ENCODE data around the gene ANKRD22. TPM values are rescaled to one million over a fixed set of nuclear protein-coding genes. Genes with fewer than 3 reads are reported as not detected.
"Not testable (repeated sequence)": the region's sequence is repeated elsewhere in the genome, so short reads cannot be mapped to it uniquely, and the experiment has no call there.

The ANKRD22 gene
- total and polyA plus RNA-seq, 2 donors (not counting 3 experiments of a cell fraction or from before 2014, with no cell fraction given) = not detected

- no peaks in the 10 kb centered on the region for H3K4me1 ChIP-seq (ENCODE audit: control insufficient read depth, extremely low read depth, insufficient read depth, low read length)
- no peaks in the 10 kb centered on the region for H3K9me3 ChIP-seq (replicated peaks; ENCODE audit: control insufficient read depth, insufficient read depth, low read length)
- H3K27me3 ChIP-seq (ENCODE audit: control insufficient read depth in 2 of 2, insufficient read depth in 2 of 2, low read length in 2 of 2) = no peaks in the 10 kb centered on the region
- H3K9ac ChIP-seq (replicated peaks; ENCODE audit: extremely low read depth, insufficient read depth, low read length) = no peak overlapping the region
- H3K4me2 ChIP-seq (ENCODE audit: insufficient read depth, low read length) = no peak overlapping the region
- H4K20me1 ChIP-seq (replicated peaks; ENCODE audit: control insufficient read depth, extremely low read depth, insufficient read depth, low read length) = no peaks in the 10 kb centered on the region
- H3K4me3 ChIP-seq (replicated peaks in 1 of 3; ENCODE audit: insufficient read depth in 1 of 3, low read depth in 1 of 3, low read length in 3 of 3) = no peak overlapping the region
- no peaks in the 10 kb centered on the region for H3K79me2 ChIP-seq (ENCODE audit: control insufficient read depth, insufficient read depth, low read length)
- dilution Hi-C loops (cut with MboI; ENCODE audit: extremely low pct_ligation_motif_present, low sequenced_read_pairs) = no loop called here
- no peak overlapping the region for H2AFZ ChIP-seq (ENCODE audit: low read depth, low read length)
- ChIA-PET CTCF (interaction anchor here (1.1 to 12.3 kb wide), 2 partner anchors 10 to 93 kb away, joined by 4 to 584 read pairs; no protein-coding TSS in a partner anchor), POLR2A (no interaction called here)
- TF ChIP-seq FOS (IDR thresholded peaks at IDR 0.05; ENCODE audit: borderline replicate concordance, insufficient read depth, low read length) = no peak
- TF ChIP-seq POLR2AphosphoS5 (IDR thresholded peaks at IDR 0.05; ENCODE audit: insufficient read depth, low read depth, low read length) = no peak
- no peak for TF ChIP-seq GATA2 (IDR thresholded peaks at IDR 0.05; ENCODE audit: insufficient read depth, insufficient read length, low read depth, low read length)
- TF ChIP-seq MYC (IDR thresholded peaks at IDR 0.05; ENCODE audit: low read depth, low read length) = no peak
- TF ChIP-seq, protein P1, sequence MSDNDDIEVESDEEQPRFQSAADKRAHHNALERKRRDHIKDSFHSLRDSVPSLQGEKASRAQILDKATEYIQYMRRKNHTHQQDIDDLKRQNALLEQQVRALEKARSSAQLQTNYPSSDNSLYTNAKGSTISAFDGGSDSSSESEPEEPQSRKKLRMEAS (IDR thresholded peaks at IDR 0.05; ENCODE audit: insufficient read depth, insufficient read length) = no peak
- TF ChIP-seq EZH2 (IDR thresholded peaks at IDR 0.05; ENCODE audit: borderline replicate concordance, low read depth, low read length, severe bottlenecking) = no peak
- TF ChIP-seq, protein P2, sequence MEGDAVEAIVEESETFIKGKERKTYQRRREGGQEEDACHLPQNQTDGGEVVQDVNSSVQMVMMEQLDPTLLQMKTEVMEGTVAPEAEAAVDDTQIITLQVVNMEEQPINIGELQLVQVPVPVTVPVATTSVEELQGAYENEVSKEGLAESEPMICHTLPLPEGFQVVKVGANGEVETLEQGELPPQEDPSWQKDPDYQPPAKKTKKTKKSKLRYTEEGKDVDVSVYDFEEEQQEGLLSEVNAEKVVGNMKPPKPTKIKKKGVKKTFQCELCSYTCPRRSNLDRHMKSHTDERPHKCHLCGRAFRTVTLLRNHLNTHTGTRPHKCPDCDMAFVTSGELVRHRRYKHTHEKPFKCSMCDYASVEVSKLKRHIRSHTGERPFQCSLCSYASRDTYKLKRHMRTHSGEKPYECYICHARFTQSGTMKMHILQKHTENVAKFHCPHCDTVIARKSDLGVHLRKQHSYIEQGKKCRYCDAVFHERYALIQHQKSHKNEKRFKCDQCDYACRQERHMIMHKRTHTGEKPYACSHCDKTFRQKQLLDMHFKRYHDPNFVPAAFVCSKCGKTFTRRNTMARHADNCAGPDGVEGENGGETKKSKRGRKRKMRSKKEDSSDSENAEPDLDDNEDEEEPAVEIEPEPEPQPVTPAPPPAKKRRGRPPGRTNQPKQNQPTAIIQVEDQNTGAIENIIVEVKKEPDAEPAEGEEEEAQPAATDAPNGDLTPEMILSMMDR (IDR thresholded peaks at IDR 0.05; ENCODE audit: extremely low read depth in 1 of 2, insufficient read depth in 1 of 2, low read depth in 1 of 2, low read length in 2 of 2) = no peak
- TF ChIP-seq JUN (IDR thresholded peaks at IDR 0.05; ENCODE audit: borderline replicate concordance, insufficient read depth, insufficient read length, low read depth) = no peak
- no peak for TF ChIP-seq POLR2A (IDR thresholded peaks at IDR 0.05; ENCODE audit: low read depth, low read length)
- H3K36me3 ChIP-seq (ENCODE audit: control insufficient read depth in 2 of 2, extremely low read depth in 1 of 2, insufficient read depth in 2 of 2, low read length in 2 of 2) = no peaks in the 10 kb centered on the region
- no TSS peak for BruUV-seq (replicated peaks)
- FAIRE-seq (no peak), DNase-seq (ENCODE audit: low read depth, low spot score) (no peak)
- intact Hi-C loops (cut with micrococcal nuclease) = no loop called here
- no peak overlapping the region for H3K27ac ChIP-seq (ENCODE audit: insufficient read depth, low read depth, low read length)
- no peaks in the 10 kb centered on the region for H3K9me1 ChIP-seq (replicated peaks; ENCODE audit: control insufficient read depth, extremely low read depth, insufficient read depth, low read length)
Observed at GRCh38 chr10:88838766-88839350, 12.8 kb downstream of the ANKRD22 start.

DNA sequence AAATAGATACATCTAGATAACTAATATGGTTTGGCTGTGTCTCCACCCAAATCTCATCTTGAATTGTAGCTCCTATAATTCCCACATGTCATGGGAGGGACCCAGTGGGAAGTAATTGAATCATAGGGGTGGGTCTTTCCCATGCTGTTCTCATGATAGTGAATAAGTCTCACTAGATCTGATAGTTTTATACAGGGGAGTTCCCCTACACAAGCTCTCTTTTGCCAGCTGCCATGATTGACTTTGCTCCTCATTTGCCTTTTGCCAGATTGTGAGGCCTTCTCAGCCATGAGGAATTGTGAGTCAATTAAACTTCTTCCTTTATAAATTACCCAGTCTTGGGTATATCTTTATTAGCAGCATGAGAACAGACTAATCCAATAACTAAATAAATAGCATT lies 14.0 kb downstream of the ANKRD22 start:
- CTCF ChIA-PET = interaction anchor here (1.0 to 12.3 kb wide), 9 partner anchors 8 to 381 kb away, joined by 7 to 584 read pairs (median 21); partner anchors contain the start of gene STAMBPL1
- H3K9ac ChIP-seq (replicated peaks; ENCODE audit: extremely low read depth, insufficient read depth, low read length); H4K20me1 ChIP-seq (replicated peaks; ENCODE audit: control insufficient read depth, extremely low read depth, insufficient read depth, low read length); dilution Hi-C loops (cut with MboI; ENCODE audit: extremely low pct_ligation_motif_present, low sequenced_read_pairs); H3K27ac ChIP-seq (ENCODE audit: insufficient read depth, low read depth, low read length); H3K4me3 ChIP-seq (replicated peaks in 1 of 3; ENCODE audit: insufficient read depth in 1 of 3, low read depth in 1 of 3, low read length in 3 of 3); H3K4me1 ChIP-seq (ENCODE audit: control insufficient read depth, extremely low read depth, insufficient read depth, low read length); FAIRE-seq; DNase-seq (ENCODE audit: low read depth, low spot score); POLR2A ChIA-PET; H3K9me3 ChIP-seq (replicated peaks; ENCODE audit: control insufficient read depth, insufficient read depth, low read length); H3K9me1 ChIP-seq (replicated peaks; ENCODE audit: control insufficient read depth, extremely low read depth, insufficient read depth, low read length); BruUV-seq (replicated peaks); intact Hi-C loops (cut with micrococcal nuclease); H2AFZ ChIP-seq (ENCODE audit: low read depth, low read length); H3K36me3 ChIP-seq (ENCODE audit: control insufficient read depth in 2 of 2, extremely low read depth in 1 of 2, insufficient read depth in 2 of 2, low read length in 2 of 2); H3K27me3 ChIP-seq (ENCODE audit: control insufficient read depth in 2 of 2, insufficient read depth in 2 of 2, low read length in 2 of 2); H3K4me2 ChIP-seq (ENCODE audit: insufficient read depth, low read length); H3K79me2 ChIP-seq (ENCODE audit: control insufficient read depth, insufficient read depth, low read length): not testable (repeated sequence)
